ENCODE data around the gene SHROOM3. TPM values are rescaled to one million over a fixed set of nuclear protein-coding genes. Genes with fewer than 3 reads are reported as not detected.

The SHROOM3 gene
- total and polyA plus RNA-seq, 2 donors (not counting 3 experiments of a cell fraction or from before 2014, with no cell fraction given) = 2.7 to 6.7 TPM

- H3K4me2 ChIP-seq (ENCODE audit: insufficient read depth, low read length) = no peak overlapping the region
- no peak for FAIRE-seq
- ChIA-PET CTCF (interaction anchor here (0.8 to 1.8 kb wide), 5 partner anchors 8 to 65 kb away, joined by 3 to 5 read pairs (median 3); no protein-coding TSS in a partner anchor), POLR2A (no interaction called here)
- no peak overlapping the region for H3K27ac ChIP-seq (ENCODE audit: insufficient read depth, low read depth, low read length)
- BruUV-seq (replicated peaks) = no TSS peak
- DNase-seq (ENCODE audit: low read depth, low spot score) = no peak
- no peak overlapping the region for H2AFZ ChIP-seq (ENCODE audit: low read depth, low read length)
- no peaks in the 10 kb centered on the region for H3K36me3 ChIP-seq (ENCODE audit: control insufficient read depth in 2 of 2, extremely low read depth in 1 of 2, insufficient read depth in 2 of 2, low read length in 2 of 2)
- H3K27me3 ChIP-seq (ENCODE audit: control insufficient read depth in 2 of 2, insufficient read depth in 2 of 2, low read length in 2 of 2) = peaks cover 54 to 70% of the 10 kb centered on the region in 2 experiments
- no peak overlapping the region for H3K9ac ChIP-seq (replicated peaks; ENCODE audit: extremely low read depth, insufficient read depth, low read length)
- intact Hi-C loops (cut with micrococcal nuclease) (no loop called here), dilution Hi-C loops (cut with MboI; ENCODE audit: extremely low pct_ligation_motif_present, low sequenced_read_pairs) (no loop called here)
- no peak overlapping the region for H3K4me3 ChIP-seq (replicated peaks in 1 of 3; ENCODE audit: insufficient read depth in 1 of 3, low read depth in 1 of 3, low read length in 3 of 3)
- no peaks in the 10 kb centered on the region for H4K20me1 ChIP-seq (replicated peaks; ENCODE audit: control insufficient read depth, extremely low read depth, insufficient read depth, low read length)
- no peaks in the 10 kb centered on the region for H3K79me2 ChIP-seq (ENCODE audit: control insufficient read depth, insufficient read depth, low read length)
- H3K9me1 ChIP-seq (replicated peaks; ENCODE audit: control insufficient read depth, extremely low read depth, insufficient read depth, low read length) = no peaks in the 10 kb centered on the region
- no peak for TF ChIP-seq POLR2A (IDR thresholded peaks at IDR 0.05; ENCODE audit: low read depth, low read length)
- no peak for TF ChIP-seq POLR2AphosphoS5 (IDR thresholded peaks at IDR 0.05; ENCODE audit: insufficient read depth, low read depth, low read length)
- no peak for TF ChIP-seq GATA2 (IDR thresholded peaks at IDR 0.05; ENCODE audit: insufficient read depth, insufficient read length, low read depth, low read length)
- no peak for TF ChIP-seq EZH2 (IDR thresholded peaks at IDR 0.05; ENCODE audit: borderline replicate concordance, low read depth, low read length, severe bottlenecking)
- no peak for TF ChIP-seq MAX (IDR thresholded peaks at IDR 0.05; ENCODE audit: insufficient read depth, insufficient read length)
- TF ChIP-seq MYC (IDR thresholded peaks at IDR 0.05; ENCODE audit: low read depth, low read length) = no peak
- no peak for TF ChIP-seq CTCF (IDR thresholded peaks at IDR 0.05; ENCODE audit: extremely low read depth in 1 of 2, insufficient read depth in 1 of 2, low read depth in 1 of 2, low read length in 2 of 2)
- TF ChIP-seq JUN (IDR thresholded peaks at IDR 0.05; ENCODE audit: borderline replicate concordance, insufficient read depth, insufficient read length, low read depth) = no peak
- TF ChIP-seq FOS (IDR thresholded peaks at IDR 0.05; ENCODE audit: borderline replicate concordance, insufficient read depth, low read length) = no peak
- H3K4me1 ChIP-seq (ENCODE audit: control insufficient read depth, extremely low read depth, insufficient read depth, low read length) = no peaks in the 10 kb centered on the region
- H3K9me3 ChIP-seq (replicated peaks; ENCODE audit: control insufficient read depth, insufficient read depth, low read length) = no peaks in the 10 kb centered on the region
Measured at GRCh38 chr4:76439491-76439890, 4.5 kb downstream of the SHROOM3 start.

Data from endothelial cell of umbilical vein (primary cell).